ENCODE data around the gene LRRC71.

GRCh38 chr1:156904187-156904959, 16.1 kb upstream of the LRRC71 start:
- TF ChIP-seq CTCF (IDR thresholded peaks at IDR 0.05) = no peak
- TF ChIP-seq POLR2A (IDR thresholded peaks at IDR 0.05) = no peak
- TF ChIP-seq POLR2AphosphoS5 (IDR thresholded peaks at IDR 0.05; ENCODE audit: insufficient read depth in 1 of 2, low read depth in 1 of 2) = no peak
